HepG2 (cell line): ENCODE measurements around the gene CELSR3. TPM values are rescaled to one million over a fixed set of nuclear protein-coding genes. Genes with fewer than 3 reads are reported as not detected.

Experiments used
- CBX2 ChIP-seq, 2 experiments: fragments of 200-600 bp in 1 of 2; sonication (generic); formaldehyde crosslinking in 1 of 2; IDR thresholded peaks; 2 replicates each; pipeline versions ENCODE4 v1.7.0 to v1.8.1; 2018 to 2022; ENCODE audit warnings: low read depth in 2 of 2, low read length in 1 of 2, mild to moderate bottlenecking in 1 of 2, missing genetic modification reagents in 1 of 2
- CTCF ChIP-seq: sonication (generic); formaldehyde crosslinking; IDR thresholded peaks from 2 replicates; pipeline ENCODE4 v1.5.0; 2020; ENCODE audit warnings: mild to moderate bottlenecking, missing genetic modification reagents, moderate library complexity
- FOXP1 ChIP-seq, 2 experiments: fragments of 450-650 bp in 1 of 2; IDR thresholded peaks; 2 replicates each; pipeline ENCODE4 v1.6.1; 2017 to 2018; ENCODE audit warnings: antibody characterized with exemption in 1 of 2
- HDAC6 ChIP-seq: fragments of 200-600 bp; sonication (generic); IDR thresholded peaks from 2 replicates; pipeline ENCODE4 v1.7.0; 2017; ENCODE audit warnings: mild to moderate bottlenecking, antibody characterized with exemption, low read length, low read depth
- HHEX ChIP-seq: IDR thresholded peaks from 2 replicates; pipeline ENCODE4 v1.6.1; 2016; ENCODE audit warnings: control low read depth
- JUNB ChIP-seq: sonication (generic); formaldehyde crosslinking; IDR thresholded peaks from 2 replicates; pipeline ENCODE4 v1.8.0; 2022; ENCODE audit warnings: missing genetic modification reagents, mild to moderate bottlenecking, borderline replicate concordance
- KLF11 ChIP-seq: IDR thresholded peaks from 2 replicates; pipeline ENCODE4 v1.6.1; 2016; ENCODE audit warnings: missing compliant biosample characterization
- PREB ChIP-seq: sonication (generic); formaldehyde crosslinking; IDR thresholded peaks from 2 replicates; pipeline ENCODE4 v1.4.0; 2020; ENCODE audit warnings: missing genetic modification reagents
- RBM39 ChIP-seq: fragments of 200-400 bp; formaldehyde crosslinking; IDR thresholded peaks from one replicate; pipeline ENCODE4 v1.6.1; 2018; ENCODE audit warnings: antibody characterized with exemption, mild to moderate bottlenecking, low read depth, low read length; ENCODE audit not compliant: poor library complexity, severe bottlenecking
- SOX5 ChIP-seq: IDR thresholded peaks from 2 replicates; pipeline ENCODE4 v1.6.1; 2016; ENCODE audit warnings: borderline replicate concordance
- SPEN ChIP-seq: sonication (generic); formaldehyde crosslinking; IDR thresholded peaks from 2 replicates; pipeline ENCODE4 v1.5.1; 2020; ENCODE audit warnings: low read depth, mild to moderate bottlenecking, missing genetic modification reagents
- THAP11 ChIP-seq: IDR thresholded peaks from 2 replicates; pipeline ENCODE4 v1.6.1; 2016; ENCODE audit warnings: missing biosample characterization, missing genetic modification reagents
- THRA ChIP-seq: sonication (generic); formaldehyde crosslinking; IDR thresholded peaks from 2 replicates; pipeline ENCODE4 v1.4.0; 2020; ENCODE audit warnings: missing genetic modification reagents, borderline replicate concordance
- ZBTB49 ChIP-seq: sonication (generic); formaldehyde crosslinking; IDR thresholded peaks from 2 replicates; pipeline ENCODE4 v1.4.0; 2020; ENCODE audit warnings: missing genetic modification reagents, borderline replicate concordance
- ZBTB7A ChIP-seq: sonication (generic); formaldehyde crosslinking; IDR thresholded peaks from 2 replicates; pipeline ENCODE4 v1.8.0; 2022; ENCODE audit warnings: mild to moderate bottlenecking, missing genetic modification reagents
- ZNF138 ChIP-seq: sonication (generic); formaldehyde crosslinking; IDR thresholded peaks from 2 replicates; pipeline ENCODE4 v1.5.0; 2020; ENCODE audit warnings: mild to moderate bottlenecking, low read depth, missing genetic modification reagents
- ZNF207 ChIP-seq: fragments of 450-650 bp; IDR thresholded peaks from 2 replicates; pipeline ENCODE4 v1.6.1; 2016; ENCODE audit warnings: antibody characterized with exemption, borderline replicate concordance
- ZNF510 ChIP-seq: sonication (generic); formaldehyde crosslinking; IDR thresholded peaks from 2 replicates; pipeline ENCODE4 v1.4.0; 2020; ENCODE audit warnings: low read depth, mild to moderate bottlenecking, missing genetic modification reagents
- ZNF543 ChIP-seq: sonication (generic); formaldehyde crosslinking; IDR thresholded peaks from 2 replicates; pipeline ENCODE4 v1.4.0; 2020; ENCODE audit warnings: mild to moderate bottlenecking, missing genetic modification reagents
- ZNF597 ChIP-seq: sonication (generic); formaldehyde crosslinking; IDR thresholded peaks from 2 replicates; pipeline ENCODE4 v1.5.0; 2020; ENCODE audit warnings: missing genetic modification reagents
- ZNF879 ChIP-seq: sonication (generic); formaldehyde crosslinking; IDR thresholded peaks from 2 replicates; pipeline ENCODE4 v1.8.1; 2023; ENCODE audit warnings: missing genetic modification reagents
- ZSCAN22 ChIP-seq: sonication (generic); formaldehyde crosslinking; IDR thresholded peaks from 2 replicates; pipeline ENCODE4 v1.4.0; 2020; ENCODE audit warnings: mild to moderate bottlenecking, missing genetic modification reagents
- polyA plus RNA-seq, 8 experiments: library from polyadenylated mRNA; depleted of rRNA in 3 of 8; stranded (reverse) in 7 of 8; unstranded in 1 of 8; fragments of >200 nt; fragmentation: Illumina TruSeq in 4 of 8; extraction: Trizol in 4 of 8; gene quantifications; 2 replicates each; pipeline versions ENCODE4 v1.2.1 to v1.2.3, GENCODE V29; 2011 to 2016; ENCODE audit warnings: low read depth in 4 of 8, missing spikeins in 1 of 8, mixed read lengths in 1 of 8; ENCODE audit not compliant: insufficient read depth in 1 of 8
- total RNA-seq, 5 experiments: library from RNA; depleted of rRNA; stranded (reverse); fragments of >200 nt; fragmentation: Illumina TruSeq; extraction: Trizol; gene quantifications; 2 replicates each; pipeline ENCODE4 v1.2.3, GENCODE V29; 2016; ENCODE audit warnings: low read depth in 1 of 5

The CELSR3 gene
- total and polyA plus RNA-seq, 2 of the 13 experiments (the other 11 are each of a cell fraction or from before 2014, with no cell fraction given): 5.4 to 6.7 TPM

GRCh38 chr3:48635222-48636021, 27.3 kb downstream of the CELSR3 start, which contains the start of gene SLC26A6 (continued):
- TF ChIP-seq HDAC6: no peak
- no peak for TF ChIP-seq ZNF597
- TF ChIP-seq ZBTB49 (CRISPR knock-in tag): no peak
- TF ChIP-seq ZNF138: no peak
- TF ChIP-seq CTCF (CRISPR knock-in tag): peak; percentile 85
- no peak; the same call in 1 of the 2 replicates for TF ChIP-seq ZNF879
- TF ChIP-seq ZBTB7A (CRISPR knock-in tag): peak; percentile 79
- no peak for TF ChIP-seq FOXP1 (IDR thresholded peaks at IDR 0.05)
- TF ChIP-seq FOXP1 (CRISPR knock-in tag; IDR thresholded peaks at IDR 0.05): no peak
- no peak for TF ChIP-seq ZSCAN22 (CRISPR knock-in tag)
- TF ChIP-seq CBX2 (IDR thresholded peaks at IDR 0.05; ENCODE audit: low read depth, low read length): no peak
- TF ChIP-seq CBX2 (CRISPR knock-in tag; IDR thresholded peaks at IDR 0.05; ENCODE audit: low read depth): no peak
- TF ChIP-seq HHEX (CRISPR knock-in tag): no peak
- TF ChIP-seq SPEN (CRISPR knock-in tag): peak; percentile 33; the same call in 1 of the 2 replicates
- TF ChIP-seq RBM39: peak; percentile 58
- TF ChIP-seq ZNF543 (CRISPR knock-in tag): no peak; the same call in 1 of the 2 replicates
- no peak; the same call in 1 of the 2 replicates for TF ChIP-seq THAP11 (CRISPR knock-in tag)
- no peak for TF ChIP-seq JUNB
- peak; percentile 21; the same call in 1 of the 2 replicates for TF ChIP-seq SOX5 (CRISPR knock-in tag)
- no peak for TF ChIP-seq KLF11 (CRISPR knock-in tag)
- no peak for TF ChIP-seq THRA (CRISPR knock-in tag)
- TF ChIP-seq ZNF510: no peak
- no peak for TF ChIP-seq PREB (CRISPR knock-in tag)
- no peak for TF ChIP-seq ZNF207
